Fibroblast of villous mesenchyme (primary cell): Measurements from ENCODE around the gene KLF7. TPM values are rescaled to one million over a fixed set of nuclear protein-coding genes. Genes with fewer than 3 reads are reported as not detected.

Experiments used
- DNase-seq: peaks from one replicate; pipeline ENCODE4 v3.0.0-alpha.2; 2010; ENCODE audit warnings: low read depth
- H3K4me3 ChIP-seq: 2 replicates; pipeline ENCODE4 v1.5.1; 2011; ENCODE audit warnings: low read depth, mild to moderate bottlenecking, low read length
- total RNA-seq: library from RNA; depleted of rRNA; stranded (reverse); fragments of >200 nt; gene quantifications from 2 replicates; pipeline ENCODE4 v1.2.3, GENCODE V29; 2012
- TF ChIP-seq, protein P1 (sequence below): IDR thresholded peaks from 2 replicates; pipeline ENCODE4 v1.5.1; 2012; ENCODE audit warnings: low read depth, mild to moderate bottlenecking, low read length; ENCODE audit not compliant: insufficient read depth

The KLF7 gene
- total RNA-seq, 1 donor: 28.1 TPM

DNA sequence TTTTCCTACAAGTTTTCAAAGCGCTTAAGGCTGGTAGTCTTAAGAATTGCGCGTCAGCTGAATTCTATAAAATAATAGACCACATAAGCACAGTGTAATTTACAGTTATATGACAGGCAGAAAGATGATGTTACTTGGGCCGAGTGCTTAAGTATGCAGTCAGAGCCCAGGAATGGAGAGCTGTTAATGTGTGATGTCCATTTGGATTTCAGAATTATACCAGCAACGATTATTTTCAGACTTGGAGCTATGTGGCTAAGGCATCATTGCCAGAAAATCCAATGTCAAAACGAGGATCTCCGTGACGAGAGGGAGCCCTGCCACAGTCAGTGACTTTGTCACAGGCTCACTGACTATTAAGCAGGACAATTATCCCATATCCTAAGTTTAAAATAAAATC is 3.4 kb downstream of the KLF7 start:
- peak; percentile 67 for DNase-seq
- TF ChIP-seq, protein P1, sequence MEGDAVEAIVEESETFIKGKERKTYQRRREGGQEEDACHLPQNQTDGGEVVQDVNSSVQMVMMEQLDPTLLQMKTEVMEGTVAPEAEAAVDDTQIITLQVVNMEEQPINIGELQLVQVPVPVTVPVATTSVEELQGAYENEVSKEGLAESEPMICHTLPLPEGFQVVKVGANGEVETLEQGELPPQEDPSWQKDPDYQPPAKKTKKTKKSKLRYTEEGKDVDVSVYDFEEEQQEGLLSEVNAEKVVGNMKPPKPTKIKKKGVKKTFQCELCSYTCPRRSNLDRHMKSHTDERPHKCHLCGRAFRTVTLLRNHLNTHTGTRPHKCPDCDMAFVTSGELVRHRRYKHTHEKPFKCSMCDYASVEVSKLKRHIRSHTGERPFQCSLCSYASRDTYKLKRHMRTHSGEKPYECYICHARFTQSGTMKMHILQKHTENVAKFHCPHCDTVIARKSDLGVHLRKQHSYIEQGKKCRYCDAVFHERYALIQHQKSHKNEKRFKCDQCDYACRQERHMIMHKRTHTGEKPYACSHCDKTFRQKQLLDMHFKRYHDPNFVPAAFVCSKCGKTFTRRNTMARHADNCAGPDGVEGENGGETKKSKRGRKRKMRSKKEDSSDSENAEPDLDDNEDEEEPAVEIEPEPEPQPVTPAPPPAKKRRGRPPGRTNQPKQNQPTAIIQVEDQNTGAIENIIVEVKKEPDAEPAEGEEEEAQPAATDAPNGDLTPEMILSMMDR: no peak
- peak overlapping the region; percentile 85 for H3K4me3 ChIP-seq

DNA sequence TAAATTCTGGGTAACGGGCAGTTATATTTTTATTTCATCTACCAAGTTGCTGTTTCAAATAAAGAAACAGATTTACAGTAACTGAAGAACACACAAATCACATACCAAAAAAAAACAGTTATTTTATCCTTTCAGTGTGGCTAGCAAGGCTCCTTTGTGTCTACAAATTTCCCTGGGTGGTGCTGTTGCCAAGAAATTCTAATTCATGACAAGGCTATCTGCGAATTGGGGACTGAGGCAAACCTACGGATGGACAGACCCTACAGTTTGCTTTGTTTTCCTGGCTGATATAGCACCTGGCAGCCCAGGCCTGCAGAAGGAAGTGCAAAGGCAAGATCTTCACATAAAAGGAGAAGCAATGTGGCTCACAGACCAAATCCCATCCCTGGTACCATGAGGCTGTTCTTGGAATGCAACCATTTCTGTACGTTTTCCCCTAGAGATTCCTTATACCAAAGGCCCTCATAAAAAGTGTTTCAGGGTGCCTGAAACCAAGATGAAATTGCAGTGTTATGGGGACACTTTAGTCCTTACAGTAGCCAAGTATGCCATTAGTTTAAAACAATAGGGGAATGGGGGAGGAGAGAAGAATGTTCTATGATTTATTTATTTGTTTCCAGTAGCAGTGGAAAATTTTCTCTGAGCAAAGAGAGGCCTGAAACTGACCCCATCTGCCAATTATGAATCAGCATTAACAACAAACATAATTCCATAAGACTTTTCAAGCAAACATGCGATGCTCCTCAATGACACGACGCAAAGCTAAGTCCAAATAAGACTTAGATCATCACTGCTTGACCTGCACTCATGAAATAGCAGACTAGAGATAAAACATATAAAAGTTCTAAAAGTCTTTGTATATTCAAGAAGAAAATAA is 4.3 kb downstream of the KLF7 start:
- TF ChIP-seq, protein P1: no peak
- peak; percentile 59 for DNase-seq
- peak overlapping the region; percentile 9 for H3K4me3 ChIP-seq

DNA sequence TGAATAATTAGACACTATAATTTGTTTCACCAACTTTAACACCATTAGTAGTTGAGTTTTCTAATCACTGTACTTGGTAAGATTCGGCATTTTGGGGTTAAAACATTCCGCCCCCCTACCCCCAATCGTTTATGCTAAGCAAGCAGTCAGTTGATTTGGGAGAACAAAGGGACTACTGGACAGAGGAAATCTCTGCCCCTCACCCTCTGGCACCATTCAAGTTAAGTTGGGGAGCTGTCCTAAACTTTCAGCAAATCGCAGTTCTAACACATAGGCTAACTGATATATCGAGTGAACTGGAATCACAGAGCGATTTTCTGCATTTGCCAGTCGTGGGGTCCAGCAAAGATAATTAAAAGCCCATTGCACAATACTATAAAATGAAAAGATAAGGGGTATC is 5.6 kb downstream of the KLF7 start:
- no peak for DNase-seq
- TF ChIP-seq, protein P1: no peak

DNA sequence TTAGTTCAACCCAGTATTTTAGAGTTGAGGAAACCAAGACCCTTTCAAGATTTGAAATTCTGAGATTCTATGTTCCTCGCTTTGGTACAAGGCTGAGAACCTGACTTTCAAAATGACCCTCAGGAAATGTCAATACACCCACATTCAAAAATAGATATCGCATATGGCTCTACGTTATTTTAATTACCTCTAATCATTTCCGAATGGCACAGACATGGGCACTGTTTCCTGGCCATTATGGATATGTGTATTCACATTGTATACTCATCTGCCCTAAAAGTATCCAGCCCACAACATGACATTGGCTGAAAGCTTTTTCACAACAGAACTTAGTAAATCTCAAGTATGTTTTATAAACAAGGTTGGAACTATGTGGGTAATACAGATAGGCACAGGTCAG is 6.7 kb downstream of the KLF7 start:
- DNase-seq: no peak
- TF ChIP-seq, protein P1: no peak
- H3K4me3 ChIP-seq: no peak overlapping the region

More for the DNA sequence above, 5.6 kb downstream of the KLF7 start:
- H3K4me3 ChIP-seq: no peak overlapping the region

DNA sequence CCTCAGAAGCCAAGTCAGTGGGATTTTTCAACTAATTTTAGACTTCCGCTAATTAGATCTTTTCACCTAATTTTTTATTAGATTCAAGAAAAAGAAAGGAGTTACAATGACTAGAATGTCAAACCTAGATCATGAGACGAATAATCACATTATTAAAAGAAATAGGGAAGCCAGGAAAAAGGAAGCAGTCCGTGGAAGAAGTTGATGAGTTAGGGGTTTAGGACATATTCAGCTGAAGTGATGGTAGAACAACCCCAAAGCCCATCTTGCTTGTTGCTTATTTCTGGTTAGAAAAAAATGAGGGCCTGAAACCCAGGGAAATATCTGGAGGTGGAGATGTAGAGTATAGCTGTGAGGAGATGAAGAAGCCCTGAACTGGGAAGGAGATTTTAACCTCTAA is 8.0 kb downstream of the KLF7 start:
- TF ChIP-seq, protein P1: no peak
- H3K4me3 ChIP-seq: no peak overlapping the region
- DNase-seq: no peak

DNA sequence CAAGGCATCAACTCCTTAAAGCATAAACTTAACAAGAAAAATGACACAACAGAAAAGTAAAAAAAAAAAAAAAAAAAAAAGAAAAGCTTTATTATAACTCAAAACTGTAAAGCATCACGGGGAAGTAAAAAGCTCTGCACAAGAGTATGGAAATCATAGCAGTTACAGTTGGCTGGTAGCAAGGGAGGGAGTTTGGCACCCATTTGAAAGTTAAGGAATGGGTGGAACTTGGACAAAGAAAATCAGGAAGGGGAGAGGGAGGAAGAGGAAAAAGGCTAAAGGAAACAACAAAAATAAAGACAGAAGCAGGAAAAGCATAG is 8.6 kb downstream of the KLF7 start:
- TF ChIP-seq, protein P1: no peak
- H3K4me3 ChIP-seq: no peak overlapping the region
- DNase-seq: no peak

DNA sequence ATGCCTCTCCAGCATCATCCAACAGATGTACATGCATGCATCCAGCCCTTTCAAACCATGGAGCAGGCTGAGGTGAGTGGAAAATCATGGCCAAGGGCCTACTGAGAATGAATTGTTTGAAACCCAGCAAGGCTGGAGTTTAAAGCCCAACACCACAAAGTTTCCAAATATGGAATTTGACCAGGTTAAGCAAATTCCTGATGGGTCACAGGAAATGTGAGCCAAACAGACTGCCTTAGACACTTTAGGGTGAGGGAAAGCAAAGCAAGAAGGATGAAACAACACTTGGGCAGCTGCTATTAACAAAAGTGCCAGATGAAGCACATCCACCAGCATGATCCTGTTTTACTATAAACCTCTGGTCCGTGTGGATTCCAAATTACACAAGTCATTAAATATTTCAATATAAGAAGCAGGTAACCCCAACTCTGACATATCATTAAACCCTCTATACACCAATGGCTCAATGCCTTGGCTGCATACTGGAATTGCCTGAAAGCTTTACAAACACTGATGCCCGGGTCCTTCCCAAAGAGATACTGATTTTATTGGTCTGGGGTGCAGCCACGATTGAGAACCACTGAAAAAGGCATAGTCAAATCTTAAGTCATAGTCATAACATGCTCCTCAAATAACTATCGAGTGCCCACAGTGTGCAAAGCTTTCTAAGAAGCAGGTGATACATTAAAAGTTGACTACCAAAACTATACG is 9.1 kb downstream of the KLF7 start:
- DNase-seq: no peak
- TF ChIP-seq, protein P1: no peak
- no peak overlapping the region for H3K4me3 ChIP-seq
